Measurements from ENCODE around the gene RELA.

Gene RELA

GRCh38 chr11:65613091-65613928, 49.4 kb downstream of the RELA start:
- no peak for DNase-seq (ENCODE audit: low spot score)

GRCh38 chr11:65612691-65613090, 50.0 kb downstream of the RELA start:
- DNase-seq (ENCODE audit: low spot score) = no peak

- DNase-seq (ENCODE audit: low spot score) = no peak
Observed at GRCh38 chr11:65611758-65612603, 50.7 kb downstream of the RELA start.

- DNase-seq (ENCODE audit: low spot score) = no peak
Observed at GRCh38 chr11:65611028-65611757, 51.5 kb downstream of the RELA start.

GRCh38 chr11:65610404-65610803, 52.3 kb downstream of the RELA start:
- no peak for DNase-seq (ENCODE audit: low spot score)

GRCh38 chr11:65609665-65610064, 53.1 kb downstream of the RELA start:
- no peak for DNase-seq (ENCODE audit: low spot score)

- no peak for DNase-seq (ENCODE audit: low spot score)
Observed at GRCh38 chr11:65609229-65609628, 53.5 kb downstream of the RELA start.

- no peak for DNase-seq (ENCODE audit: low spot score)
Observed at GRCh38 chr11:65607614-65608426, 54.9 kb downstream of the RELA start.

GRCh38 chr11:65606876-65607613, 55.7 kb downstream of the RELA start:
- DNase-seq (ENCODE audit: low spot score) = no peak

GRCh38 chr11:65604258-65604657, 58.5 kb downstream of the RELA start:
- no peak for DNase-seq (ENCODE audit: low spot score)

Data from HuH-7 (cell line).